ENCODE data around the gene EPN3. TPM values are rescaled to one million over a fixed set of nuclear protein-coding genes. Genes with fewer than 3 reads are reported as not detected.

Gene EPN3
- total RNA-seq, 2 experiments from 2014 or later, result not detected

DNA sequence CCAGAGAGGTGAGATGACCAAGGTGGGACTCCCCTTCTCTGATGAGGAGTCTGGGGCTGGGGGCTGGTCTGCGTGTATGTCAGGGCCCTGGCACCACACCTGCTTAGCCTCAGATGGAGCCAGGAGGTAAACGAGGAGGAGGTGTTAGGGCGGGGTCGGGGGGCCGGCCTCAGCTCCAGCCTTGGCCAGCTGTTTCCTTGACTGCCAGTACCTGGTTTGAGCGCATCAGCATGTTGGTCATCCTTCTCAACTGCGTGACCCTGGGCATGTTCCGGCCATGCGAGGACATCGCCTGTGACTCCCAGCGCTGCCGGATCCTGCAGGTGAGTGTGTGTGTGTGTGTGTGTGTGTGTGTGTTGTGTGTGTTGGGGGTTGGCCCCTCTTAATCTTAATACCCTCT lies 36.1 kb downstream of the EPN3 start:
- Histone ChIP-seq H3K27ac (ENCODE audit: low read depth in 1 of 2, low read length in 2 of 2) (no peak overlapping the region), H3K27me3 (ENCODE audit: control insufficient read depth in 1 of 2, insufficient read depth in 2 of 2, low read length in 2 of 2) (peaks cover 26 to 34% of the 10 kb centered on the region in 2 experiments), H3K36me3 (ENCODE audit: insufficient read depth, low read length) (no peaks in the 10 kb centered on the region), H3K4me1 (ENCODE audit: insufficient read depth, low read length) (peaks cover 9% of the 10 kb centered on the region), H3K9me3 (ENCODE audit: control insufficient read depth in 1 of 2, insufficient read depth in 1 of 2, low read length in 2 of 2) (no peaks in the 10 kb centered on the region), H3K4me3 (ENCODE audit: low read length) (no peak overlapping the region)
- peaks cover 58% of the 10 kb centered on the region for H3K27me3 Mint-ChIP-seq
- POLR2A ChIA-PET, result no interaction called here
- peaks cover 13% of the 10 kb centered on the region for H3K4me1 Mint-ChIP-seq (ENCODE audit: low read depth)
- DNase-seq, result no peak
- no peaks in the 10 kb centered on the region for H3K36me3 Mint-ChIP-seq (ENCODE audit: low read depth)
- H3K4me3 Mint-ChIP-seq, result no peak overlapping the region
- no peak for ATAC-seq (ENCODE audit: poor library complexity)
- intact Hi-C loops (cut with DNase I, micrococcal nuclease), result loop anchor here in 1 of 2 experiments (5.0 kb wide), 1 partner anchor 59 kb away; no protein-coding TSS in a partner anchor
- no peaks in the 10 kb centered on the region for H3K9me3 Mint-ChIP-seq
- TF ChIP-seq CTCF (IDR thresholded peaks at IDR 0.05), result no peak
- CTCF ChIA-PET, result no interaction called here
- H3K27ac Mint-ChIP-seq, result no peak overlapping the region

DNA sequence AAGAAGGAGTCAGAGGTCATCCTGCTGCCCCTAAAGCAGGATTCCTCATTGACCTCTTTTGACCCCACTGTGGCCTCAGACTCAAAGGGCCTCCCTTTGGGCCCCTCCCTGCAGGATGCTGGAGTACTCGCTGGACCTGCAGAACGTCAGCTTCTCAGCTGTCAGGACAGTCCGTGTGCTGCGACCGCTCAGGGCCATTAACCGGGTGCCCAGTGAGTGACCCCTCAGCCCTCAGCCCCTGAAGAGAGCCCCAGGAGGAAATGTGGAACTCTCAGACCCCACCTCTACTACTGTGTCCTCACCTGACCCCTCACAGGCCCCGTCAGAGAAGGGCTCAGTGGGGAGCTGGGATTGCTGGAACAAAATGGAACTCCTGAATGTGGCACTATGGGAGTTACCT lies 37.1 kb downstream of the EPN3 start:
- DNase-seq, result no peak
- no peak overlapping the region for H3K4me3 Mint-ChIP-seq
- CTCF ChIA-PET, result no interaction called here
- POLR2A ChIA-PET, result no interaction called here
- H3K27me3 ChIP-seq (ENCODE audit: control insufficient read depth in 1 of 2, insufficient read depth in 2 of 2, low read length in 2 of 2), result peaks cover 18 to 25% of the 10 kb centered on the region in 2 experiments
- H3K9me3 Mint-ChIP-seq, result no peaks in the 10 kb centered on the region
- H3K4me1 Mint-ChIP-seq (ENCODE audit: low read depth), result peaks cover 13% of the 10 kb centered on the region
- intact Hi-C loops (cut with DNase I, micrococcal nuclease), result loop anchor here in 1 of 2 experiments (5.0 kb wide), 1 partner anchor 58 kb away; no protein-coding TSS in a partner anchor
- ATAC-seq (ENCODE audit: poor library complexity), result no peak
- H3K36me3 Mint-ChIP-seq (ENCODE audit: low read depth), result no peaks in the 10 kb centered on the region
- no peak overlapping the region for H3K27ac ChIP-seq (ENCODE audit: low read depth in 1 of 2, low read length in 2 of 2)
- no peaks in the 10 kb centered on the region for H3K9me3 ChIP-seq (ENCODE audit: control insufficient read depth in 1 of 2, insufficient read depth in 1 of 2, low read length in 2 of 2)
- no peaks in the 10 kb centered on the region for H3K36me3 ChIP-seq (ENCODE audit: insufficient read depth, low read length)
- H3K4me3 ChIP-seq (ENCODE audit: low read length), result no peak overlapping the region
- no peak overlapping the region for H3K27ac Mint-ChIP-seq
- H3K4me1 ChIP-seq (ENCODE audit: insufficient read depth, low read length), result peaks cover 9% of the 10 kb centered on the region
- H3K27me3 Mint-ChIP-seq, result peaks cover 49% of the 10 kb centered on the region
- TF ChIP-seq CTCF (IDR thresholded peaks at IDR 0.05), result no peak

GRCh38 chr17:50570032-50570431 lies 37.5 kb downstream of the EPN3 start:
- CTCF ChIA-PET, result no interaction called here
- no peaks in the 10 kb centered on the region for H3K9me3 ChIP-seq (ENCODE audit: control insufficient read depth in 1 of 2, insufficient read depth in 1 of 2, low read length in 2 of 2)
- H3K27me3 Mint-ChIP-seq, result peaks cover 44% of the 10 kb centered on the region
- no peak for TF ChIP-seq CTCF (IDR thresholded peaks at IDR 0.05)
- no peak overlapping the region for H3K4me3 ChIP-seq (ENCODE audit: low read length)
- H3K4me1 Mint-ChIP-seq (ENCODE audit: low read depth), result peaks cover 9% of the 10 kb centered on the region
- no peaks in the 10 kb centered on the region for H3K9me3 Mint-ChIP-seq
- POLR2A ChIA-PET, result no interaction called here
- H3K36me3 Mint-ChIP-seq (ENCODE audit: low read depth), result no peaks in the 10 kb centered on the region
- no peak for DNase-seq
- no peak overlapping the region for H3K27ac Mint-ChIP-seq
- no peak overlapping the region for H3K4me3 Mint-ChIP-seq
- H3K4me1 ChIP-seq (ENCODE audit: insufficient read depth, low read length), result peaks cover 9% of the 10 kb centered on the region
- intact Hi-C loops (cut with DNase I, micrococcal nuclease), result no loop called here
- no peak overlapping the region for H3K27ac ChIP-seq (ENCODE audit: low read depth in 1 of 2, low read length in 2 of 2)
- H3K36me3 ChIP-seq (ENCODE audit: insufficient read depth, low read length), result no peaks in the 10 kb centered on the region
- no peak for ATAC-seq (ENCODE audit: poor library complexity)
- peaks cover 16 to 23% of the 10 kb centered on the region in 2 experiments for H3K27me3 ChIP-seq (ENCODE audit: control insufficient read depth in 1 of 2, insufficient read depth in 2 of 2, low read length in 2 of 2)

All from CD4-positive, alpha-beta T cell (primary cell).